NCI-H187 (cell line): Measurements from ENCODE around the gene CYGB.
A peak's percentile ranks its signal among the peaks of the same experiment; 100 is the strongest.

Experiments
- DNase-seq, 2 experiments: peaks; one replicate each; lab custom pipeline; 2025; lab: John Stamatoyannopoulos, UW

Gene CYGB

GRCh38 chr17:76537578-76538280 is at the start of gene CYGB:
TSS of gene CYGB (minus strand) at chr17:76537709. CDS start at chr17:76537542, 167 bp downstream.
- DNase-seq = no peak

DNA sequence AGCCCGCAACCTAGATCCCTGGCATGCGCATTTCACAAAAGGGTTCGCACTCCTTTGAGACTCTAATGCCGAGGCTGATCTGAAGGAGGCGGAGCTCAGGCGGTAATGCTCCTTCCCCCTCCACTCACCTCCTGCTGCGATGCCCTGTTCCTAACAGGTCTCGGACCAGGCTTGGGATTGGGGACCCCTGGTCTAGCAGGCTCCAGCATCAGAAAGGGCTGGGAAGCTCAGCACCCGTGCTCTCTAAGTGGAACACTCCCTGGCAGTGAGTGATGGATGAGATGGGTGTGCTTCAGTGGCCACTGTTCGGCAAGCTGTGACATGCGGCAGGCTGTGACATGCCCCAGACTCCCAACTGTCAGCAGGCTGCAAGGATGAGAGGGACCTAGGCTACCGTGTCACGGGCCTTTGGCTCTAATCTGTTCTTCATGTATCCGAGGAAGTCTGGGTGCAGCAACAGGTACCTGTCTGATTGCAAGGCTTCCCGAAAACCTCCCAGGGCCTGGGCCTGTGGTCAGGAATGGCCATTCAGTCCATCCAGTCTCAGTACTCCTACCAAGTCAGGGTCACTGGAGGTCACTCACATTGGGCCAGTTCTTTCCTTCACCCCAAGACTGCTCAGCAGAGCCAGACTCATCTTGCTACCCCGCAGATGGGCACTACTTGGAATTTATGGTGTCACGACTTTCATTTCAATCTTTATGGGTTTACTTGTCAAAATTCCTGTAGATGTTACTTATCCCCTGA is 49.4 kb upstream of the CYGB start:
- peak; percentile 89 to 92 for DNase-seq

- peak; percentile 38 to 68 for DNase-seq
These were observed 48.4 kb upstream of the CYGB start, which contains the start of gene ST6GALNAC2 for GRCh38 chr17:76585649-76586593. TSS of gene ST6GALNAC2 (minus strand) at chr17:76585860. CDS start at chr17:76585808, 52 bp downstream.

- DNase-seq = no peak
These were observed 47.6 kb upstream of the CYGB start for GRCh38 chr17:76585033-76585648.

GRCh38 chr17:76584427-76585032 is 47.0 kb upstream of the CYGB start:
- DNase-seq = peak in 1 of 2 experiments; percentile 30

- DNase-seq = no peak
These were observed 45.2 kb upstream of the CYGB start for GRCh38 chr17:76582660-76583059.

GRCh38 chr17:76581515-76581914 is 44.0 kb upstream of the CYGB start:
- no peak for DNase-seq

- no peak for DNase-seq
These were observed 41.8 kb upstream of the CYGB start for GRCh38 chr17:76579281-76579680.

DNA sequence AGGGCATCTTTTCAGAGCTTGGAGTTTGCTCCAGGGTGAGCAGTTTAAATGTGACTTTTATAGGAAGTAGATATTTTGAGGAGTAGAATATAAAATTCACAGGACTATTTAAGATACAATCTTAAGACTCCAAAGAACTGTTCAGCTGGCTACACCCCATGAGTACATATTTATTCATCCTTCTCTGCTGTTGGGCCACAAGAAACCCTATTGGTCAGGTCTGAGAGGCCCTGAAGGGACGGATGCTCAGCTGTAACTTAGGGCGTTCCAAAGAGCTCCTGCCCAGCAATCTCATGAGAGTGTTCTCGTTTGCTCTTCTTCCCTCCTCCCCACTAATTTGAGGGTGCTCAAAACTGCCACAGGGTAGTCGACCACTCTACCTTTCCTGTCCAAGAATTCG is 40.9 kb upstream of the CYGB start:
- DNase-seq = no peak

- DNase-seq = no peak
These were observed 40.4 kb upstream of the CYGB start for GRCh38 chr17:76577876-76578275.

DNA sequence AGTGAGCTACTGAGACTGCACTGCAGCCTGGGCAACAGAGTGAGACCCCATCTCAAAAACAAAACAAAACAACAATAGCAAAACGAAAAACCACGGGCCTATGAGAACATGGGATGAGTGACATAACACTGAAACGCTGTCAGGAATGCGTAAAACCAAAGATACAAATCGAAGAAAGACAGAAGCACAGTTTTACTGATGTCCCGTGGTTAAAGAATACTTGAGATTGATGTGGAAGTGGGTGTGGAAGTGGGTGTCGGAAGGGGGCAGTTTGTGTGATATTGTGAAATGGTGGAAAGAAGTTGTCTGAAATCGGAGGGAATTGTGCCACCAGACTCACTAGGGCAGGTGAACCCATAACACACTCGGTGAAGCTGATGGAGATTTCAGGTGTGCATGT is 38.7 kb upstream of the CYGB start:
- no peak for DNase-seq

- no peak for DNase-seq
These were observed 38.1 kb upstream of the CYGB start for GRCh38 chr17:76575570-76575969.

- no peak for DNase-seq
These were observed 36.7 kb upstream of the CYGB start for GRCh38 chr17:76574166-76574565.

DNA sequence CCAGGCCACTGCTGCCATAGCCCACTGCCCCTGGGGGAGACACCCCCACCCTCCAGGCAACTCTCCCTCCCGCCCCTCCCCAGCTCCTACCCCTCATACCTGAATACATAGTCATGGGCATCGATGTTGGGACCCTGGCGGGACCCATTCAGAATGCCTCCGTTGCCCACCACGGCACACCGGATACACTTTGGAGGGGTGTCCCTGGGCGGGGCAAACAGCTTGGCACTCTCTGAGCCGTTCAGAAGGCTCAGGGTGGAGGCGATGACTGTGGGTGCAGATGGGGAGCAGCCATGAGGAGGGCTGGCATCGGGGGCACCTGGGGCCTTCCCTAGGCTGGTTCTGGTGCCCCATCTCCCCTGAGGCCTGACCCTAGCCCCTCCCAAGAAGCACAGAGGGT is 35.6 kb upstream of the CYGB start:
- DNase-seq = no peak

DNA sequence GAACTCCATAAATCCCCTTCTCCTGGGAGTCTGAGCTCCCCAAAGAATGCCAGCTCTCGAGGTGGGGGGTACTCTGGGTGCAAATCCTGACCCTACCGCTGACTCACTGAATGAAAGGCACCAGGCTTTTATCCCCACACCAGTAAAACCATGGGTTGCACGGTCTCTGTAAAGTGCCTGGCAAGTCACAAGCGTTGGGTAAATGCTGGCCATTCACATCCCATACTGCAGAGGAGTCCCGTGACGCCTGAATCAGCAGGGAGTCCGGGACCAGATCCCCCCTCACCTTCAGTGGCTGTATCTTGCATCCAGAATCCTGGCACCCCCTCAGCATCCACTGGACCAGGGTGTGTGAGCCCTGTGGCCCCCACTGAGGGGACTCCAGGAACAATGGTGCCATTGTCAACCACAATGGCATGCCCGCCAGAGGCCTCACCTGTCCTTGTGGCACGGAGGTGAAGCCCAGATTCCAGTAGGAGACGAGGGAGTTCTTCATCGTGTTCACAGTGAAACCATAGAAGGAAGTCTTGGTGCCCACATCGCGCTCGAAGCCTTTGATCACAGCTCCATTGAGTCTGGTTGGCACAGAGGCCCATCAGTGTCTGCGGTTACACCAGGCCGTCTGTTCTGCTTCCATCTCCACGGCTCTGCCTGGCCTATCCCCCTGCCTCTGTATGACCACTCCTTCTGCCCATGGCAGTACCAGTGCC is 34.8 kb upstream of the CYGB start:
- DNase-seq = no peak

GRCh38 chr17:76570877-76571471 is 33.5 kb upstream of the CYGB start:
- no peak for DNase-seq

DNA sequence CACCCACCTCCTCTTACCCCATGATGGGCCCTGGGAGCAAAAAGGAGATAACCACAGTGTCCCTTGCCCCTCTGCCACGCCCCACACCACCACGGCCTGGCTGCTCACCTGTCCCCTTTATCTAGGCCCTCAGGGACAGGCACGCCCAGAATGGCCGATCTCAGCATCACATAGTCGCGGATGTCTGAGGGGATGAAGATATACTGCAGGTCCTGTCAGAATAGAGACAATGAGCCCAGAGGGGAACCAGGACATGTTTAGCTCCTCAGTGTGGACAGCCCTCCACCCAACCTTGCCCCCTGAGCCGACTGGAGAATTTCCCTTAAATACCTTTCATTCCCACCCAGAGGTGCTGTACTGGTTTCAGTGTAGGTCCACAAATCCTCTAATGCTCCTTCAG is 32.9 kb upstream of the CYGB start:
- DNase-seq = no peak

DNA sequence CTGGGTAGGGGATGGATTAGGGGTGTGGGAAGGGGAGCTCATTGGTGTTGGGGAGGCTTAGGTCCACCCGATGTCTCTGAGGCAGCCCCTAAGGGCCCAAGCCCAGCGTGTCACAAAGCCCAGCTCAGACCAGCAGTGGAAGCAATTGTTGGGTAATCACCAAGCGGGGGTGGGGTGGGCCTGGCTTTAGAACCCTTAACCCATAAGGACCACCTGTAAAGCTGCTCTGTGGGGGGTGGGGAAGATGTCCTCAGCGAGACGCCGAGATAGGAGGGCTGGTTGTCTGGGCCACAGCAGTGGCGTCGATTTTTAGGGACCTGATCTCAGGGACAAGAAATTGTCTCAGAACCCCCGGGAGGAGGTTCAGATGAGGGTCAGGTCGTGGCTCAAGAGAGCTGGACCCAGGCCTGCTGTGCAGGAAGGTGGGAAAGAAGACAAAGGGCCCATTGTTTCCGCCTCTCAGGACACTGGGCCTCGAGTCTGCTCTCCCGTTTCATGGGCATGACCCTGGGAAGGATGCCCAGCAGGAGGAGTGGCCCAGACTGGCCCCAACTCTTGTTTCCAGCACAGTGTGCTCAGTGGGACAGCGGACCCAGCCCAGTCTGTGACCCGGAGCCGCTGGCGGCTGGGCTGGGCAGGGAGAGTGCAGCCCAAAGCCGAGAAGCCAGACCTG is 32.2 kb upstream of the CYGB start:
- DNase-seq = no peak

DNA sequence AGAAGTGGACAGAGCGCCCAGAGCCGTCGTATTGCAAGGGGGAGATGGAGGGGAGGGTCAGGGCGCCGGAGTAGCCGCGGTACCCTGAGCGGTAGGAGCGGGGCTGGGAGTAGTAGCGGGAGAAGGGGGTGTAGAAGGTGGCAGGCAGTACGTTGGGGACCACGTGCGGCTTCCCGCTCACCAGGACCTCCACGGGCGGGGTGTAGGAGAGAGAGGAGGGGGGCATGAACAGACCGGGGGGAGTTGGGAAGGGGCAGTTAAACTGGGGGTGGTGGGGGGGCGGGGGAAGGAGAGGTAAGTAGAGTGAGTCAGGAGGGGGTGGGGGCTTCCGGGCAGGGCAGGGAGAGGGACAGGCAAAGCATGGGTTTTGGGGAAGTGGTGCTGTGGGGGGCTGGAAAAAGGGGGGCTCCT is 31.3 kb upstream of the CYGB start:
- DNase-seq = no peak
